ENCODE results near the gene KIF6. TPM values are rescaled to one million over a fixed set of nuclear protein-coding genes. Genes with fewer than 3 reads are reported as not detected.

The KIF6 gene
- polyA plus RNA-seq, 3 donors = not detected

GRCh38 chr6:39670519-39670918 is 54.7 kb downstream of the KIF6 start:
- no peak overlapping the region for H3K27ac ChIP-seq (ENCODE audit: low read depth in 1 of 2, low read length in 2 of 2)
- H4K20me1 ChIP-seq (ENCODE audit: insufficient read depth, low read length) = no peaks in the 10 kb centered on the region
- no peaks in the 10 kb centered on the region for H3K4me1 Mint-ChIP-seq
- intact Hi-C loops (cut with micrococcal nuclease) = no loop called here
- H3K4me1 ChIP-seq (ENCODE audit: control insufficient read depth in 1 of 2, insufficient read depth in 2 of 2, low read length in 2 of 2) = no peaks in the 10 kb centered on the region
- no peak overlapping the region for H3K27ac Mint-ChIP-seq
- TF ChIP-seq CTCF (IDR thresholded peaks at IDR 0.05) = no peak
- no peaks in the 10 kb centered on the region for H3K79me2 ChIP-seq (ENCODE audit: insufficient read depth, low read length)
- H3K4me2 ChIP-seq (replicated peaks; ENCODE audit: extremely low read depth, low read length, poor library complexity, severe bottlenecking) = no peak overlapping the region
- H3K36me3 Mint-ChIP-seq = no peaks in the 10 kb centered on the region
- peaks cover 0 to 4% of the 10 kb centered on the region in 2 donors for H3K9me3 ChIP-seq (replicated peaks in 1 of 2; ENCODE audit: control insufficient read depth in 1 of 2, insufficient read depth in 1 of 2, low read length in 2 of 2)
- H2AFZ ChIP-seq (ENCODE audit: insufficient read depth, low read depth, low read length, poor library complexity, severe bottlenecking) = no peak overlapping the region
- no peak overlapping the region for H3K4me3 Mint-ChIP-seq
- peaks cover 0 to 4% (median 0%) of the 10 kb centered on the region in 7 donors for H3K9me3 Mint-ChIP-seq
- H3K27me3 Mint-ChIP-seq (ENCODE audit: low read depth in 3 of 3) = peaks cover 0 to 4% (median 4%) of the 10 kb centered on the region in 3 donors
- no peak for DNase-seq
- WGBS (ENCODE audit: insufficient coverage) = 100% methylated on average over 1 of the region's 2 CpGs
- no peak overlapping the region for H3K9ac ChIP-seq (ENCODE audit: insufficient read depth, low read length, poor library complexity, severe bottlenecking)
- peaks cover 0 to 2% of the 10 kb centered on the region in 2 donors for H3K27me3 ChIP-seq (ENCODE audit: control insufficient read depth in 2 of 2, insufficient read depth in 2 of 2, low read length in 2 of 2)
- no peak overlapping the region for H3K4me3 ChIP-seq (replicated peaks in 1 of 3; ENCODE audit: low read depth in 2 of 3, low read length in 3 of 3)
- no peaks in the 10 kb centered on the region for H3K36me3 ChIP-seq (replicated peaks in 1 of 2; ENCODE audit: control insufficient read depth in 1 of 2, insufficient read depth in 2 of 2, low read length in 2 of 2)

GRCh38 chr6:39669973-39670342 is 55.2 kb downstream of the KIF6 start:
- no peak overlapping the region for H3K27ac Mint-ChIP-seq
- H3K27me3 Mint-ChIP-seq (ENCODE audit: low read depth in 3 of 3) = peaks cover 0 to 4% (median 3%) of the 10 kb centered on the region in 3 donors
- Histone ChIP-seq H2AFZ (ENCODE audit: insufficient read depth, low read depth, low read length, poor library complexity, severe bottlenecking) (no peak overlapping the region), H3K79me2 (ENCODE audit: insufficient read depth, low read length) (no peaks in the 10 kb centered on the region), H3K4me2 (replicated peaks; ENCODE audit: extremely low read depth, low read length, poor library complexity, severe bottlenecking) (no peak overlapping the region), H3K4me1 (ENCODE audit: control insufficient read depth in 1 of 2, insufficient read depth in 2 of 2, low read length in 2 of 2) (no peaks in the 10 kb centered on the region), H3K9me3 (replicated peaks in 1 of 2; ENCODE audit: control insufficient read depth in 1 of 2, insufficient read depth in 1 of 2, low read length in 2 of 2) (peaks cover 0 to 4% of the 10 kb centered on the region in 2 donors), H3K4me3 (replicated peaks in 1 of 3; ENCODE audit: low read depth in 2 of 3, low read length in 3 of 3) (no peak overlapping the region), H3K27ac (ENCODE audit: low read depth in 1 of 2, low read length in 2 of 2) (no peak overlapping the region), H3K36me3 (replicated peaks in 1 of 2; ENCODE audit: control insufficient read depth in 1 of 2, insufficient read depth in 2 of 2, low read length in 2 of 2) (no peaks in the 10 kb centered on the region), H4K20me1 (ENCODE audit: insufficient read depth, low read length) (no peaks in the 10 kb centered on the region), H3K9ac (ENCODE audit: insufficient read depth, low read length, poor library complexity, severe bottlenecking) (no peak overlapping the region), H3K27me3 (ENCODE audit: control insufficient read depth in 2 of 2, insufficient read depth in 2 of 2, low read length in 2 of 2) (peaks cover 0 to 2% of the 10 kb centered on the region in 2 donors)
- 90% methylated on average over 2 of the region's 5 CpGs for WGBS (ENCODE audit: insufficient coverage)
- peaks cover 0 to 4% (median 0%) of the 10 kb centered on the region in 7 donors for H3K9me3 Mint-ChIP-seq
- DNase-seq = no peak
- no peaks in the 10 kb centered on the region for H3K4me1 Mint-ChIP-seq
- intact Hi-C loops (cut with micrococcal nuclease) = no loop called here
- TF ChIP-seq CTCF (IDR thresholded peaks at IDR 0.05) = no peak
- H3K36me3 Mint-ChIP-seq = no peaks in the 10 kb centered on the region
- H3K4me3 Mint-ChIP-seq = no peak overlapping the region

Measured in CD14-positive monocyte (primary cell).